MV-4-11 (cell line): ENCODE results near the gene NPTX1.

ENCODE experiments used
- DNase-seq: peaks from one replicate; lab custom pipeline; 2025; lab: John Stamatoyannopoulos, UW

NPTX1 gene

GRCh38 chr17:80503031-80503430 lies 26.6 kb upstream of the NPTX1 start:
- DNase-seq = no peak

GRCh38 chr17:80502578-80502877 lies 26.1 kb upstream of the NPTX1 start:
- no peak for DNase-seq

- DNase-seq = no peak
Observed at GRCh38 chr17:80501741-80502577, 25.6 kb upstream of the NPTX1 start.

GRCh38 chr17:80499961-80500665 lies 23.7 kb upstream of the NPTX1 start:
- no peak for DNase-seq

GRCh38 chr17:80499560-80499959 lies 23.2 kb upstream of the NPTX1 start:
- no peak for DNase-seq

- no peak for DNase-seq
Observed at GRCh38 chr17:80498920-80499410, 22.6 kb upstream of the NPTX1 start.

- no peak for DNase-seq
Observed at GRCh38 chr17:80498242-80498919, 22.0 kb upstream of the NPTX1 start.

- no peak for DNase-seq
Observed at GRCh38 chr17:80497726-80498241, 21.4 kb upstream of the NPTX1 start.

- no peak for DNase-seq
Observed at GRCh38 chr17:80494547-80494946, 18.1 kb upstream of the NPTX1 start.

- DNase-seq = no peak
Observed at GRCh38 chr17:80492343-80493136, 16.1 kb upstream of the NPTX1 start.

GRCh38 chr17:80491478-80492342 lies 15.3 kb upstream of the NPTX1 start:
- no peak for DNase-seq

GRCh38 chr17:80487511-80487910 lies 11.1 kb upstream of the NPTX1 start:
- DNase-seq = no peak

- DNase-seq = no peak
Observed at GRCh38 chr17:80486692-80487091, 10.3 kb upstream of the NPTX1 start.

- no peak for DNase-seq
Observed at GRCh38 chr17:80485846-80486245, 9.4 kb upstream of the NPTX1 start.

- no peak for DNase-seq
Observed at GRCh38 chr17:80482555-80483308, 6.3 kb upstream of the NPTX1 start.

GRCh38 chr17:80482058-80482318 lies 5.6 kb upstream of the NPTX1 start:
- no peak for DNase-seq

GRCh38 chr17:80481284-80482057 lies 5.1 kb upstream of the NPTX1 start:
- no peak for DNase-seq

GRCh38 chr17:80480248-80480647 lies 3.8 kb upstream of the NPTX1 start:
- DNase-seq = no peak

GRCh38 chr17:80479246-80479566 lies 2.8 kb upstream of the NPTX1 start:
- no peak for DNase-seq
